Measurements from ENCODE around the gene SLITRK2. TPM values are rescaled to one million over a fixed set of nuclear protein-coding genes. Genes with fewer than 3 reads are reported as not detected.

The SLITRK2 gene
- total RNA-seq, 2 experiments from 2014 or later, result not detected

GRCh38 chrX:145820825-145821224, 3.2 kb downstream of the SLITRK2 start:
- no TSS peak for BruUV-seq (replicated peaks)
- Histone ChIP-seq H3K36me3 (ENCODE audit: insufficient read depth, low read length) (no peaks in the 10 kb centered on the region), H3K9me3 (ENCODE audit: low read length) (no peaks in the 10 kb centered on the region), H2AFZ (ENCODE audit: low read length) (no peak overlapping the region), H3K4me3 (ENCODE audit: low read depth, low read length, poor library complexity, severe bottlenecking) (no peak overlapping the region), H3K4me2 (ENCODE audit: low read length) (no peak overlapping the region), H4K20me1 (ENCODE audit: insufficient read depth, low read length) (no peaks in the 10 kb centered on the region), H3K9me2 (ENCODE audit: insufficient read depth, low read length) (no peaks in the 10 kb centered on the region), H3K4me1 (ENCODE audit: insufficient read depth, low read length, poor library complexity, severe bottlenecking) (no peaks in the 10 kb centered on the region), H3K79me2 (ENCODE audit: insufficient read depth, low read depth, low read length) (no peaks in the 10 kb centered on the region), H3K27ac (ENCODE audit: low read depth, low read length, poor library complexity, severe bottlenecking) (no peak overlapping the region)
- ChIA-PET POLR2A (interaction anchor here (0.5 kb wide), 1 partner anchor 113 kb away, joined by 3 read pairs; no protein-coding TSS in a partner anchor), CTCF (ENCODE audit: unreplicated experiment) (no interaction called here)
- no peak for DNase-seq (ENCODE audit: low spot score)
- intact Hi-C loops (cut with micrococcal nuclease; ENCODE audit: unreplicated experiment), result no loop called here
- TF ChIP-seq EZH2phosphoT487 (IDR thresholded peaks at IDR 0.05; ENCODE audit: borderline replicate concordance, low read depth, low read length), result no peak
- no peak for TF ChIP-seq CTCF (conservative IDR thresholded peaks at IDR 0.05; ENCODE audit: low read length)

- Histone ChIP-seq H2AFZ (ENCODE audit: low read length) (no peak overlapping the region), H3K9me2 (ENCODE audit: insufficient read depth, low read length) (no peaks in the 10 kb centered on the region), H3K4me3 (ENCODE audit: low read depth, low read length, poor library complexity, severe bottlenecking) (no peak overlapping the region), H3K4me2 (ENCODE audit: low read length) (no peak overlapping the region), H4K20me1 (ENCODE audit: insufficient read depth, low read length) (no peaks in the 10 kb centered on the region), H3K36me3 (ENCODE audit: insufficient read depth, low read length) (no peaks in the 10 kb centered on the region), H3K4me1 (ENCODE audit: insufficient read depth, low read length, poor library complexity, severe bottlenecking) (no peaks in the 10 kb centered on the region), H3K79me2 (ENCODE audit: insufficient read depth, low read depth, low read length) (no peaks in the 10 kb centered on the region), H3K9me3 (ENCODE audit: low read length) (no peaks in the 10 kb centered on the region), H3K27ac (ENCODE audit: low read depth, low read length, poor library complexity, severe bottlenecking) (no peak overlapping the region)
- CTCF ChIA-PET (ENCODE audit: unreplicated experiment), result no interaction called here
- POLR2A ChIA-PET, result interaction anchor here (0.5 kb wide), 1 partner anchor 112 kb away, joined by 3 read pairs; no protein-coding TSS in a partner anchor
- no peak for TF ChIP-seq CTCF (conservative IDR thresholded peaks at IDR 0.05; ENCODE audit: low read length)
- TF ChIP-seq EZH2phosphoT487 (IDR thresholded peaks at IDR 0.05; ENCODE audit: borderline replicate concordance, low read depth, low read length), result no peak
- intact Hi-C loops (cut with micrococcal nuclease; ENCODE audit: unreplicated experiment), result no loop called here
- no TSS peak for BruUV-seq (replicated peaks)
- no peak for DNase-seq (ENCODE audit: low spot score)
Measured at GRCh38 chrX:145821291-145821897, 3.8 kb downstream of the SLITRK2 start.

- H3K9me2 ChIP-seq (ENCODE audit: insufficient read depth, low read length), result no peaks in the 10 kb centered on the region
- ChIA-PET CTCF (ENCODE audit: unreplicated experiment) (no interaction called here), POLR2A (no interaction called here)
- no peak overlapping the region for H3K4me3 ChIP-seq (ENCODE audit: low read depth, low read length, poor library complexity, severe bottlenecking)
- H3K4me1 ChIP-seq (ENCODE audit: insufficient read depth, low read length, poor library complexity, severe bottlenecking), result no peaks in the 10 kb centered on the region
- TF ChIP-seq EZH2phosphoT487 (IDR thresholded peaks at IDR 0.05; ENCODE audit: borderline replicate concordance, low read depth, low read length) (no peak), CTCF (conservative IDR thresholded peaks at IDR 0.05; ENCODE audit: low read length) (no peak)
- no peak overlapping the region for H3K27ac ChIP-seq (ENCODE audit: low read depth, low read length, poor library complexity, severe bottlenecking)
- no peaks in the 10 kb centered on the region for H3K79me2 ChIP-seq (ENCODE audit: insufficient read depth, low read depth, low read length)
- no peaks in the 10 kb centered on the region for H3K9me3 ChIP-seq (ENCODE audit: low read length)
- no peaks in the 10 kb centered on the region for H4K20me1 ChIP-seq (ENCODE audit: insufficient read depth, low read length)
- no peak overlapping the region for H3K4me2 ChIP-seq (ENCODE audit: low read length)
- BruUV-seq (replicated peaks), result no TSS peak
- intact Hi-C loops (cut with micrococcal nuclease; ENCODE audit: unreplicated experiment), result no loop called here
- H3K36me3 ChIP-seq (ENCODE audit: insufficient read depth, low read length), result no peaks in the 10 kb centered on the region
- H2AFZ ChIP-seq (ENCODE audit: low read length), result no peak overlapping the region
- DNase-seq (ENCODE audit: low spot score), result no peak
Measured at GRCh38 chrX:145821898-145822571, 4.4 kb downstream of the SLITRK2 start.
